Measurements from ENCODE around the gene MAPKAP1. TPM values are rescaled to one million over a fixed set of nuclear protein-coding genes. Genes with fewer than 3 reads are reported as not detected.

MAPKAP1 gene
- total and polyA plus RNA-seq, 2 of the 13 experiments (the other 11 are each of a cell fraction or from before 2014, with no cell fraction given), result 45.0 to 64.3 TPM

DNA sequence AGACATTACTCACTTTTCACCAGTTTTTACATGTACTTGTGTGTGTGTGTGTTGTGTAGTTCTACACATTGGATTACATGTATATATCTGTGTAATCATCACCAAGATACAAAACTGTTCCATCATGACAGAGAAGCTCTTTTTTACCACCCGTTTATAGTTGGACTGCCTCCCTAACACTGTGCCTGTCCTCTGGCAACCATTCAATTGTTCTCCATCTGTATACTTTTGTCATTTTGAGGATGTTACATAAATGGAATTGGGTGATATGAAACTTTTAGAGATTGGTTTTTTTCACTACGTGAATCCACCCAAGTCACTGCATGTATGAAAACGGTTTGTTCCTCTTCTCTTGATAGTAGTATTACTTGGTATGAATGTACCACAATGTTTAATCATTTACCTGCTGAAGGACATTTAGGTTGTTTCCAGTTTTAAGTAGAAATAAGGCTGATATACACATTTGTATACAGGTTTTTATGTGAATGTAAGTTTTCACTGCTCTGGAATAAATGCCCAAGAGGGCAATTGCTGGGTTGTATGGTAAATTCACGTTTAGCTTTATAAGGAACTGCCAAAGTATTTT is 126.2 kb downstream of the MAPKAP1 start:
- H3K9me3 ChIP-seq (ENCODE audit: low read length), result no peaks in the 10 kb centered on the region
- no peak overlapping the region for H3K4me2 ChIP-seq (ENCODE audit: low read depth, low read length)
- DNase-seq (ENCODE audit: low spot score), result no peak
- whole genome bisulfite sequencing (ENCODE audit: low lambda C conversion rate), result 90% methylated on average over 4 of the region's 4 CpGs
- H3K79me2 ChIP-seq (ENCODE audit: insufficient read depth, low read length), result peaks cover 2% of the 10 kb centered on the region
- in situ Hi-C loops (cut with HindIII; ENCODE audit: extremely low pct_ligation_motif_present, low pct_unique_long_range_greater_than_20kb) (no loop called here), intact Hi-C loops (cut with micrococcal nuclease; ENCODE audit: unreplicated experiment) (no loop called here)
- no peaks in the 10 kb centered on the region for H3K27me3 ChIP-seq (ENCODE audit: control insufficient read depth in 1 of 2, insufficient read depth in 2 of 2, low read length in 2 of 2)
- FAIRE-seq, result no peak
- POLR2A ChIA-PET, result no interaction called here
- CTCF ChIA-PET (ENCODE audit: low intra/inter-chr PET ratio, low total read pairs), result no interaction called here
- no peaks in the 10 kb centered on the region for H3K36me3 ChIP-seq (replicated peaks in 1 of 2; ENCODE audit: control insufficient read depth in 1 of 2, insufficient read depth in 2 of 2, low read length in 2 of 2)
- no peak overlapping the region for H3K4me3 ChIP-seq (replicated peaks in 1 of 3; ENCODE audit: insufficient read depth in 1 of 3, low read depth in 2 of 3, low read length in 3 of 3)
- peaks cover 12% of the 10 kb centered on the region for H3K4me1 ChIP-seq (ENCODE audit: insufficient read depth, low read length)
- H3K27ac ChIP-seq (ENCODE audit: extremely low read length, insufficient read depth, low read length), result no peak overlapping the region
- no peak overlapping the region for H3K9ac ChIP-seq (ENCODE audit: insufficient read depth, low read depth, low read length)
- H2AFZ ChIP-seq (ENCODE audit: low read length), result no peak overlapping the region
- no TSS peak for BruUV-seq (replicated peaks)
- no peak for ATAC-seq
- no peaks in the 10 kb centered on the region for H4K20me1 ChIP-seq (ENCODE audit: insufficient read depth, low read length)
- TF ChIP-seq ZBTB10 (CRISPR knock-in tag; IDR thresholded peaks at IDR 0.05; ENCODE audit: borderline replicate concordance), result no peak
- no peak for TF ChIP-seq RARA (CRISPR knock-in tag; IDR thresholded peaks at IDR 0.05)
- no peak for TF ChIP-seq SKIL (CRISPR knock-in tag; IDR thresholded peaks at IDR 0.05; ENCODE audit: borderline replicate concordance)
- TF ChIP-seq ZFP37 (CRISPR knock-in tag; IDR thresholded peaks at IDR 0.05; ENCODE audit: borderline replicate concordance), result no peak
- TF ChIP-seq RORA (CRISPR knock-in tag; IDR thresholded peaks at IDR 0.05), result no peak
- no peak for TF ChIP-seq HNRNPL (IDR thresholded peaks at IDR 0.05; ENCODE audit: low read depth, low read length)
- no peak for TF ChIP-seq ZNF367 (CRISPR knock-in tag; IDR thresholded peaks at IDR 0.05; ENCODE audit: borderline replicate concordance)
- TF ChIP-seq KAT7 (CRISPR knock-in tag; IDR thresholded peaks at IDR 0.05; ENCODE audit: borderline replicate concordance), result no peak
- no peak for TF ChIP-seq MIXL1 (CRISPR knock-in tag; IDR thresholded peaks at IDR 0.05)
- TF ChIP-seq FUBP1 (CRISPR knock-in tag; IDR thresholded peaks at IDR 0.05; ENCODE audit: borderline replicate concordance), result no peak
- TF ChIP-seq, protein P1, sequence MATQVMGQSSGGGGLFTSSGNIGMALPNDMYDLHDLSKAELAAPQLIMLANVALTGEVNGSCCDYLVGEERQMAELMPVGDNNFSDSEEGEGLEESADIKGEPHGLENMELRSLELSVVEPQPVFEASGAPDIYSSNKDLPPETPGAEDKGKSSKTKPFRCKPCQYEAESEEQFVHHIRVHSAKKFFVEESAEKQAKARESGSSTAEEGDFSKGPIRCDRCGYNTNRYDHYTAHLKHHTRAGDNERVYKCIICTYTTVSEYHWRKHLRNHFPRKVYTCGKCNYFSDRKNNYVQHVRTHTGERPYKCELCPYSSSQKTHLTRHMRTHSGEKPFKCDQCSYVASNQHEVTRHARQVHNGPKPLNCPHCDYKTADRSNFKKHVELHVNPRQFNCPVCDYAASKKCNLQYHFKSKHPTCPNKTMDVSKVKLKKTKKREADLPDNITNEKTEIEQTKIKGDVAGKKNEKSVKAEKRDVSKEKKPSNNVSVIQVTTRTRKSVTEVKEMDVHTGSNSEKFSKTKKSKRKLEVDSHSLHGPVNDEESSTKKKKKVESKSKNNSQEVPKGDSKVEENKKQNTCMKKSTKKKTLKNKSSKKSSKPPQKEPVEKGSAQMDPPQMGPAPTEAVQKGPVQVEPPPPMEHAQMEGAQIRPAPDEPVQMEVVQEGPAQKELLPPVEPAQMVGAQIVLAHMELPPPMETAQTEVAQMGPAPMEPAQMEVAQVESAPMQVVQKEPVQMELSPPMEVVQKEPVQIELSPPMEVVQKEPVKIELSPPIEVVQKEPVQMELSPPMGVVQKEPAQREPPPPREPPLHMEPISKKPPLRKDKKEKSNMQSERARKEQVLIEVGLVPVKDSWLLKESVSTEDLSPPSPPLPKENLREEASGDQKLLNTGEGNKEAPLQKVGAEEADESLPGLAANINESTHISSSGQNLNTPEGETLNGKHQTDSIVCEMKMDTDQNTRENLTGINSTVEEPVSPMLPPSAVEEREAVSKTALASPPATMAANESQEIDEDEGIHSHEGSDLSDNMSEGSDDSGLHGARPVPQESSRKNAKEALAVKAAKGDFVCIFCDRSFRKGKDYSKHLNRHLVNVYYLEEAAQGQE (IDR thresholded peaks at IDR 0.05; ENCODE audit: borderline replicate concordance in 1 of 2, low read depth in 1 of 2, low read length in 2 of 2), result no peak
- TF ChIP-seq NR1H2 (CRISPR knock-in tag; IDR thresholded peaks at IDR 0.05; ENCODE audit: borderline replicate concordance, low read depth), result no peak

Measured in HepG2 (cell line).